ENCODE results near the gene ARGLU1.
A peak's percentile ranks its signal among the peaks of the same experiment; 100 is the strongest.
"Not testable (repeated sequence)": the region's sequence is repeated elsewhere in the genome, so short reads cannot be mapped to it uniquely, and the experiment has no call there.

Gene ARGLU1

GRCh38 chr13:106567474-106568298 is at the start of gene ARGLU1:
Gene ARGLU1, minus strand, starts transcription at chr13:106568137. Its CDS starts 218 bp downstream, at chr13:106567919.
- peak within 1 kb of the TSS; percentile 82 for H3K4me3 ChIP-seq (ENCODE audit: low read depth, low read length)
- H3K4me1 ChIP-seq (ENCODE audit: control insufficient read depth, insufficient read depth, low read length), result peaks cover 43% of the 10 kb centered on the region
- H3K9me3 ChIP-seq (ENCODE audit: control insufficient read depth, insufficient read depth, low read depth, low read length), result no peaks in the 10 kb centered on the region

GRCh38 chr13:106617561-106617960 is 49.6 kb upstream of the ARGLU1 start:
- H3K4me1 ChIP-seq (ENCODE audit: control insufficient read depth, insufficient read depth, low read length), result peaks cover 16% of the 10 kb centered on the region; the same call in 1 of the 2 replicates
- no peaks in the 10 kb centered on the region for H3K27me3 ChIP-seq (ENCODE audit: control insufficient read depth, insufficient read depth, low read length)
- no peak overlapping the region for H3K27ac ChIP-seq (ENCODE audit: low read depth, low read length)
- no peaks in the 10 kb centered on the region for H3K9me3 ChIP-seq (ENCODE audit: control insufficient read depth, insufficient read depth, low read depth, low read length)
- no peaks in the 10 kb centered on the region for H3K36me3 ChIP-seq (ENCODE audit: control insufficient read depth, insufficient read depth, low read length)
- no peak overlapping the region for H3K4me3 ChIP-seq (ENCODE audit: low read depth, low read length)
- no peak overlapping the region for H3K9ac ChIP-seq (ENCODE audit: low read length)

More at GRCh38 chr13:106567474-106568298, at the start of gene ARGLU1:
- H3K36me3 ChIP-seq (ENCODE audit: control insufficient read depth, insufficient read depth, low read length), result no peaks in the 10 kb centered on the region
- peak within 1 kb of the TSS; percentile 99 for H3K27ac ChIP-seq (ENCODE audit: low read depth, low read length)
- no peaks in the 10 kb centered on the region for H3K27me3 ChIP-seq (ENCODE audit: control insufficient read depth, insufficient read depth, low read length)
- H3K9ac ChIP-seq (ENCODE audit: low read length), result peak within 1 kb of the TSS; percentile 98

- no peaks in the 10 kb centered on the region for H3K9me3 ChIP-seq (ENCODE audit: control insufficient read depth, insufficient read depth, low read depth, low read length)
- H3K36me3 ChIP-seq (ENCODE audit: control insufficient read depth, insufficient read depth, low read length), result no peaks in the 10 kb centered on the region
- H3K9ac ChIP-seq (ENCODE audit: low read length), result no peak overlapping the region
- H3K27me3 ChIP-seq (ENCODE audit: control insufficient read depth, insufficient read depth, low read length), result no peaks in the 10 kb centered on the region
- H3K27ac ChIP-seq (ENCODE audit: low read depth, low read length), result no peak overlapping the region
- no peak overlapping the region for H3K4me3 ChIP-seq (ENCODE audit: low read depth, low read length)
- peaks cover 16% of the 10 kb centered on the region; the same call in 1 of the 2 replicates for H3K4me1 ChIP-seq (ENCODE audit: control insufficient read depth, insufficient read depth, low read length)
These were observed 48.8 kb upstream of the ARGLU1 start for GRCh38 chr13:106616729-106617128.

GRCh38 chr13:106614874-106615273 is 46.9 kb upstream of the ARGLU1 start:
- no peak overlapping the region for H3K4me3 ChIP-seq (ENCODE audit: low read depth, low read length)
- H3K27me3 ChIP-seq (ENCODE audit: control insufficient read depth, insufficient read depth, low read length), result no peaks in the 10 kb centered on the region
- peaks cover 16% of the 10 kb centered on the region; the same call in 1 of the 2 replicates for H3K4me1 ChIP-seq (ENCODE audit: control insufficient read depth, insufficient read depth, low read length)
- H3K27ac ChIP-seq (ENCODE audit: low read depth, low read length), result no peak overlapping the region
- no peaks in the 10 kb centered on the region for H3K9me3 ChIP-seq (ENCODE audit: control insufficient read depth, insufficient read depth, low read depth, low read length)
- H3K36me3 ChIP-seq (ENCODE audit: control insufficient read depth, insufficient read depth, low read length), result no peaks in the 10 kb centered on the region
- H3K9ac ChIP-seq (ENCODE audit: low read length), result no peak overlapping the region

GRCh38 chr13:106612688-106613087 is 44.8 kb upstream of the ARGLU1 start:
- Histone ChIP-seq H3K9me3 (ENCODE audit: control insufficient read depth, insufficient read depth, low read depth, low read length) (no peaks in the 10 kb centered on the region), H3K27me3 (ENCODE audit: control insufficient read depth, insufficient read depth, low read length) (no peaks in the 10 kb centered on the region), H3K9ac (ENCODE audit: low read length) (no peak overlapping the region), H3K4me1 (ENCODE audit: control insufficient read depth, insufficient read depth, low read length) (peaks cover under 1% of the 10 kb centered on the region; the same call in 1 of the 2 replicates), H3K4me3 (ENCODE audit: low read depth, low read length) (no peak overlapping the region), H3K27ac (ENCODE audit: low read depth, low read length) (no peak overlapping the region), H3K36me3 (ENCODE audit: control insufficient read depth, insufficient read depth, low read length) (no peaks in the 10 kb centered on the region)

- H3K36me3 ChIP-seq (ENCODE audit: control insufficient read depth, insufficient read depth, low read length), result no peaks in the 10 kb centered on the region
- no peak overlapping the region for H3K4me3 ChIP-seq (ENCODE audit: low read depth, low read length)
- H3K9me3 ChIP-seq (ENCODE audit: control insufficient read depth, insufficient read depth, low read depth, low read length), result no peaks in the 10 kb centered on the region
These were observed 42.5 kb upstream of the ARGLU1 start for GRCh38 chr13:106610486-106610885.

GRCh38 chr13:106609116-106609515 is 41.2 kb upstream of the ARGLU1 start:
- H3K36me3 ChIP-seq (ENCODE audit: control insufficient read depth, insufficient read depth, low read length), result no peaks in the 10 kb centered on the region
- no peak overlapping the region for H3K27ac ChIP-seq (ENCODE audit: low read depth, low read length)
- no peak overlapping the region for H3K9ac ChIP-seq (ENCODE audit: low read length)
- H3K9me3 ChIP-seq (ENCODE audit: control insufficient read depth, insufficient read depth, low read depth, low read length), result no peaks in the 10 kb centered on the region
- no peaks in the 10 kb centered on the region for H3K27me3 ChIP-seq (ENCODE audit: control insufficient read depth, insufficient read depth, low read length)
- no peaks in the 10 kb centered on the region for H3K4me1 ChIP-seq (ENCODE audit: control insufficient read depth, insufficient read depth, low read length)
- no peak overlapping the region for H3K4me3 ChIP-seq (ENCODE audit: low read depth, low read length)

More at GRCh38 chr13:106610486-106610885, 42.5 kb upstream of the ARGLU1 start:
- H3K4me1 ChIP-seq (ENCODE audit: control insufficient read depth, insufficient read depth, low read length), result no peaks in the 10 kb centered on the region
- no peak overlapping the region for H3K9ac ChIP-seq (ENCODE audit: low read length)
- H3K27ac ChIP-seq (ENCODE audit: low read depth, low read length), result no peak overlapping the region
- H3K27me3 ChIP-seq (ENCODE audit: control insufficient read depth, insufficient read depth, low read length), result no peaks in the 10 kb centered on the region

GRCh38 chr13:106603546-106603945 is 35.6 kb upstream of the ARGLU1 start:
- Histone ChIP-seq H3K9me3 (ENCODE audit: control insufficient read depth, insufficient read depth, low read depth, low read length) (no peaks in the 10 kb centered on the region), H3K27ac (ENCODE audit: low read depth, low read length) (no peak overlapping the region)

GRCh38 chr13:106602178-106602577 is 34.2 kb upstream of the ARGLU1 start:
- H3K36me3 ChIP-seq (ENCODE audit: control insufficient read depth, insufficient read depth, low read length), result no peaks in the 10 kb centered on the region
- H3K9me3 ChIP-seq (ENCODE audit: control insufficient read depth, insufficient read depth, low read depth, low read length), result no peaks in the 10 kb centered on the region
- no peak overlapping the region for H3K9ac ChIP-seq (ENCODE audit: low read length)
- no peak overlapping the region for H3K4me3 ChIP-seq (ENCODE audit: low read depth, low read length)
- no peak overlapping the region for H3K27ac ChIP-seq (ENCODE audit: low read depth, low read length)
- no peaks in the 10 kb centered on the region for H3K27me3 ChIP-seq (ENCODE audit: control insufficient read depth, insufficient read depth, low read length)
- no peaks in the 10 kb centered on the region for H3K4me1 ChIP-seq (ENCODE audit: control insufficient read depth, insufficient read depth, low read length)

More at GRCh38 chr13:106603546-106603945, 35.6 kb upstream of the ARGLU1 start:
- Histone ChIP-seq H3K36me3 (ENCODE audit: control insufficient read depth, insufficient read depth, low read length) (no peaks in the 10 kb centered on the region), H3K4me1 (ENCODE audit: control insufficient read depth, insufficient read depth, low read length) (no peaks in the 10 kb centered on the region), H3K4me3 (ENCODE audit: low read depth, low read length) (no peak overlapping the region), H3K9ac (ENCODE audit: low read length) (no peak overlapping the region), H3K27me3 (ENCODE audit: control insufficient read depth, insufficient read depth, low read length) (no peaks in the 10 kb centered on the region)

GRCh38 chr13:106601489-106601888 is 33.6 kb upstream of the ARGLU1 start:
- no peaks in the 10 kb centered on the region for H3K4me1 ChIP-seq (ENCODE audit: control insufficient read depth, insufficient read depth, low read length)
- H3K27me3 ChIP-seq (ENCODE audit: control insufficient read depth, insufficient read depth, low read length), result no peaks in the 10 kb centered on the region
- H3K4me3 ChIP-seq (ENCODE audit: low read depth, low read length), result no peak overlapping the region
- H3K36me3 ChIP-seq (ENCODE audit: control insufficient read depth, insufficient read depth, low read length), result no peaks in the 10 kb centered on the region
- H3K9me3 ChIP-seq (ENCODE audit: control insufficient read depth, insufficient read depth, low read depth, low read length), result no peaks in the 10 kb centered on the region
- no peak overlapping the region for H3K27ac ChIP-seq (ENCODE audit: low read depth, low read length)
- no peak overlapping the region for H3K9ac ChIP-seq (ENCODE audit: low read length)

GRCh38 chr13:106600798-106601135 is 32.8 kb upstream of the ARGLU1 start:
- H3K9ac ChIP-seq (ENCODE audit: low read length); H3K4me3 ChIP-seq (ENCODE audit: low read depth, low read length); H3K36me3 ChIP-seq (ENCODE audit: control insufficient read depth, insufficient read depth, low read length); H3K4me1 ChIP-seq (ENCODE audit: control insufficient read depth, insufficient read depth, low read length); H3K9me3 ChIP-seq (ENCODE audit: control insufficient read depth, insufficient read depth, low read depth, low read length); H3K27me3 ChIP-seq (ENCODE audit: control insufficient read depth, insufficient read depth, low read length); H3K27ac ChIP-seq (ENCODE audit: low read depth, low read length): not testable (repeated sequence)
